Loucy (cell line): Measurements from ENCODE around the gene LPIN1.

Source experiments
- CTCF ChIP-seq: fragments of 200-600 bp; sonication (generic); conservative IDR thresholded peaks from 2 replicates; pipeline ENCODE4 v1.5.1; 2014; ENCODE audit warnings: mild to moderate bottlenecking, antibody characterized with exemption, low read length
- EZH2phosphoT487 ChIP-seq: fragments of 200-600 bp; IDR thresholded peaks from 2 replicates; pipeline ENCODE4 v1.6.1; 2018; ENCODE audit warnings: antibody characterized with exemption, mild to moderate bottlenecking, moderate library complexity, borderline replicate concordance

DNA sequence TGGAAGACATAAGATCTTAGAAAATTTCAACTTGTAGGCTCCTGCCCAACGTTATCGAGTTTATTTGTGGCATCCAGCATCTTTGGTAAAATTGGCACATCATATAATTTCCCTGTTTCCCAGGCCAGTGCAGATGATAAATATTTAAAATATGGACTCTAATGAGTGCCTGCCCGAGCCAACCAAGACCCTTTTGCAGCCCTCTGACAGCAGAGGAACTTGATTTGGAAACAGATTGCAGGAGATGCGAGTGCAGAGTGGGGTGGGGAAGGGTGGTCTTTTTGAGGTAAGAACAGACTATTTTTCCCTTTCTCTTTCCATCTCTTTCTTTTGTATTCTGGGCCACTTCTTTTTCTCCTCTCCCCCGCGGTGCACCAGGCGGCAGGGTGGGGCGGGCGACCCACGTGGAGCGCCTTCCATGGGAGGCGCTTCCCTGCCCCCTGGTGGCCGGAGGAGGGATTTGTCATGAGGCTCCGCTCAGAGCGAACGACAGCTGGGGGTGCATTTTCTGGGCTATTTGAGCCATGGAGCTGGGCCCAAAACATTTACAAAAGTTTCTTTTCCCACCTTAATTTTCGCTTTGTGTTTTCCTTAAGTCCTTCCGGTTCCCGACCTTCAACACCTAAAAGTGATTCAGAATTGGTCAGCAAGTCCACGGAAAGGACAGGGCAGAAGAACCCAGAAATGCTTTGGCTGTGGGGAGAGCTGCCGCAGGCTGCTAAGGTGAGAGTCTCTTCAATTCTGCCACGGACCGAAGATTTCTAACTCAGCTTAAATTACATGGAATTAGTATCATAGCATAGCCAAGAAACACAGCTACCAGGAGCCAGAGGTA lies 32.7 kb downstream of the LPIN1 start:
- TF ChIP-seq EZH2phosphoT487 = no peak
- TF ChIP-seq CTCF = peak; percentile 97
